Trophoblast cell (in vitro differentiated cells and primary cell): ENCODE measurements around the gene KPNB1.

Experiments
- DNase-seq, 2 donors: peaks; one replicate each; pipeline ENCODE4 v3.0.0-alpha.2; 2016
- H2AFZ ChIP-seq: 2 replicates; pipeline ENCODE4 v1.6.1; 2013; ENCODE audit warnings: low read length, moderate library complexity, mild to moderate bottlenecking; ENCODE audit not compliant: insufficient read depth, poor library complexity
- H2AK5ac ChIP-seq: 2 replicates; pipeline ENCODE4 v1.6.1; 2013; ENCODE audit warnings: mild to moderate bottlenecking, low read length
- H2BK120ac ChIP-seq: 2 replicates; pipeline ENCODE4 v1.6.1; 2013; ENCODE audit warnings: low read length, mild to moderate bottlenecking, moderate library complexity; ENCODE audit not compliant: insufficient read depth, poor library complexity
- H2BK12ac ChIP-seq: 2 replicates; pipeline ENCODE4 v1.6.1; 2013; ENCODE audit warnings: mild to moderate bottlenecking, low read length, moderate library complexity
- H2BK5ac ChIP-seq: 2 replicates; pipeline ENCODE4 v1.6.1; 2013; ENCODE audit warnings: low read length, low read depth, moderate library complexity, mild to moderate bottlenecking; ENCODE audit not compliant: poor library complexity
- H3K14ac ChIP-seq: 2 replicates; pipeline ENCODE4 v1.6.1; 2013; ENCODE audit warnings: mild to moderate bottlenecking, low read length
- H3K18ac ChIP-seq: 2 replicates; pipeline ENCODE4 v1.6.1; 2013; ENCODE audit warnings: mild to moderate bottlenecking, low read length
- H3K23ac ChIP-seq: 2 replicates; pipeline ENCODE4 v1.6.1; 2013; ENCODE audit warnings: low read length
- H3K27ac ChIP-seq: 2 replicates; pipeline ENCODE4 v1.5.1; 2013; ENCODE audit warnings: low read depth, mild to moderate bottlenecking, inconsistent platforms, low read length, moderate library complexity
- H3K27me3 ChIP-seq: 2 replicates; pipeline ENCODE4 v1.6.1; 2013; ENCODE audit warnings: inconsistent platforms, mild to moderate bottlenecking, low read length, moderate library complexity; ENCODE audit not compliant: insufficient read depth
- H3K36me3 ChIP-seq, 2 experiments: 1 replicate in 1 of 2; 2 replicates in 1 of 2; pipeline ENCODE4 v1.6.1; 2013; ENCODE audit warnings: low read length in 2 of 2, mild to moderate bottlenecking in 2 of 2, moderate library complexity in 1 of 2; ENCODE audit not compliant: insufficient read depth in 2 of 2, control insufficient read depth in 1 of 2
- H3K4ac ChIP-seq: 2 replicates; pipeline ENCODE4 v1.6.1; 2013; ENCODE audit warnings: low read depth, mild to moderate bottlenecking, low read length, moderate library complexity
- H3K4me1 ChIP-seq, 2 experiments: 1 replicate in 1 of 2; 2 replicates in 1 of 2; pipeline ENCODE4 v1.6.1; 2013; ENCODE audit warnings: low read length in 2 of 2, mild to moderate bottlenecking in 2 of 2, moderate library complexity in 1 of 2; ENCODE audit not compliant: insufficient read depth in 2 of 2, control insufficient read depth in 1 of 2
- H3K4me2 ChIP-seq: 2 replicates; pipeline ENCODE4 v1.6.1; 2013; ENCODE audit warnings: inconsistent platforms, mild to moderate bottlenecking, low read length, moderate library complexity
- H3K4me3 ChIP-seq: 2 replicates; pipeline ENCODE4 v1.5.1; 2013; ENCODE audit warnings: mild to moderate bottlenecking, low read depth, low read length, inconsistent platforms
- H3K79me1 ChIP-seq: one replicate; pipeline ENCODE4 v1.6.1; 2013; ENCODE audit warnings: low read length
- H3K79me2 ChIP-seq: 2 replicates; pipeline ENCODE4 v1.6.1; 2013; ENCODE audit warnings: low read length, mild to moderate bottlenecking; ENCODE audit not compliant: control insufficient read depth, insufficient read depth, poor library complexity
- H3K9ac ChIP-seq: 2 replicates; pipeline ENCODE4 v1.6.1; 2013; ENCODE audit warnings: mild to moderate bottlenecking, low read length
- H3K9me3 ChIP-seq: 2 replicates; pipeline ENCODE4 v1.6.1; 2013; ENCODE audit warnings: low read depth, mild to moderate bottlenecking, control low read depth, inconsistent platforms, low read length; ENCODE audit not compliant: insufficient read depth
- H4K12ac ChIP-seq: 2 replicates; pipeline ENCODE4 v1.6.1; 2013; ENCODE audit warnings: low read depth, mild to moderate bottlenecking, low read length, moderate library complexity
- H4K8ac ChIP-seq: 2 replicates; pipeline ENCODE4 v1.6.1; 2013; ENCODE audit warnings: low read depth, mild to moderate bottlenecking, low read length, moderate library complexity
- H4K91ac ChIP-seq: one replicate; pipeline ENCODE4 v1.6.1; 2013; ENCODE audit warnings: low read depth, mild to moderate bottlenecking, low read length, moderate library complexity
- whole genome bisulfite sequencing: extraction: QIAGEN DNeasy Blood & Tissue Kit; methylation state at CpG from one replicate; pipeline ENCODE4 v1.1.7; 2013; ENCODE audit warnings: missing lambda C conversion rate; ENCODE audit not compliant: insufficient read length, insufficient coverage; ENCODE audit errors: extremely low coverage; 5-methylcytosine and 5-hydroxymethylcytosine counted together

KPNB1 gene

GRCh38 chr17:47638903-47639302, 10.8 kb upstream of the KPNB1 start:
- Histone ChIP-seq H3K9me3 (no peaks in the 10 kb centered on the region), H3K4me2 (no peak overlapping the region), H3K79me1 (no peaks in the 10 kb centered on the region), H3K23ac (no peak overlapping the region), H4K91ac (no peak overlapping the region), H4K8ac (no peak overlapping the region), H3K9ac (no peak overlapping the region), H3K14ac (no peak overlapping the region), H4K12ac (no peak overlapping the region), H3K27ac (no peak overlapping the region), H3K36me3 (peaks cover 0 to 5% of the 10 kb centered on the region in 2 experiments), H3K4me3 (no peak overlapping the region), H2BK12ac (no peak overlapping the region), H3K79me2 (no peaks in the 10 kb centered on the region), H3K4ac (no peak overlapping the region), H3K27me3 (no peaks in the 10 kb centered on the region), H3K18ac (no peak overlapping the region), H3K4me1 (no peaks in the 10 kb centered on the region), H2AFZ (no peak overlapping the region), H2BK5ac (no peak overlapping the region), H2AK5ac (no peak overlapping the region), H2BK120ac (no peak overlapping the region)
- WGBS, result no CpG with 5 or more reads among the region's 5 CpGs
- no peak for DNase-seq

DNA sequence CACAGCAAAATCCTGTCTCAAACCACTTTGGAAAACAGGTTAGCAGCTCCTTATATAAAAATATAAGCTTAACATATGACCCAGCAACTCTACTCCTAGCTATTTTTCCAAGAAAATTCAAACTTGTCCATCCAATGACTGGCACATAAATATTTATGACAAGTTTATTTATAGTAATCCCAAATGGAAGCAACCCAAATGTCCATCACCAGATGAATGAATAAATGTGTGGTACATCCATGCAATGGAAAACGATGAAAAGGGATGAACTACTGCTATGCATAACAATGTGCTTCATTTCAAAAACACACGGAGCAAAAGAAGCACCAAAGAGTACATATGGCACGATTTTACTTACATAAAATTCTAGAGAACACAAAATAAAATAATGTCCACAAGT, 9.6 kb upstream of the KPNB1 start:
- no peaks in the 10 kb centered on the region for H3K79me2 ChIP-seq
- H3K36me3 ChIP-seq, result peaks cover 0 to 5% of the 10 kb centered on the region in 2 experiments
- no peak overlapping the region for H2AFZ ChIP-seq
- no peak overlapping the region for H3K9ac ChIP-seq
- H3K4me1 ChIP-seq, result no peaks in the 10 kb centered on the region
- no peak overlapping the region for H4K8ac ChIP-seq
- H3K4me3 ChIP-seq, result no peak overlapping the region
- no peak overlapping the region for H4K91ac ChIP-seq
- no peaks in the 10 kb centered on the region for H3K27me3 ChIP-seq
- H3K14ac ChIP-seq, result no peak overlapping the region
- no CpG with 5 or more reads among the region's 3 CpGs for WGBS
- no peak overlapping the region for H3K27ac ChIP-seq
- H3K79me1 ChIP-seq, result no peaks in the 10 kb centered on the region
- H2BK120ac ChIP-seq, result no peak overlapping the region
- no peak overlapping the region for H2BK5ac ChIP-seq
- H3K18ac ChIP-seq, result no peak overlapping the region
- no peaks in the 10 kb centered on the region for H3K9me3 ChIP-seq
- H4K12ac ChIP-seq, result no peak overlapping the region
- H3K4me2 ChIP-seq, result no peak overlapping the region
- no peak for DNase-seq
- H2BK12ac ChIP-seq, result no peak overlapping the region
- H3K23ac ChIP-seq, result no peak overlapping the region
- no peak overlapping the region for H3K4ac ChIP-seq
- no peak overlapping the region for H2AK5ac ChIP-seq

DNA sequence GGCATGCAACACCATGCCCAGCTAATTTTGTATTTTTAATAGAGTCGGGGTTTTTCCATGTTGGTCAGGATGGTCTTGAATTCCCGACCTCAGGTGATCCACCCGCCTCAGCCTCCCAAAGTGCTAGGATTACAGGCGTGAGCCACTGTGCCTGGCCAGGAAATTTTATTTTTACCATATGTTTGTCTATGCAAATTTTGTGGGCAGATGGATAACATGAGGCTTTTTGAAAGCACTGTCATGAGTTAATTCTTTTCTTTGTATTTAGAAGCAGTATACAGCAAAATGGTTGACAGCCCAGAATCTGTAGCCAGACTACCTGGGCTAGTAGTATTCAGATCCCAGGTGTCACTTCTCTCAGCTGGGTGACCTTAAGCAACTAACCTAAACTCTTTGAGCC, 8.5 kb upstream of the KPNB1 start:
- Histone ChIP-seq H3K27me3 (no peaks in the 10 kb centered on the region), H3K79me1 (no peaks in the 10 kb centered on the region), H2AFZ (no peak overlapping the region), H3K9ac (no peak overlapping the region), H4K91ac (no peak overlapping the region), H2BK5ac (no peak overlapping the region), H2AK5ac (no peak overlapping the region), H3K36me3 (peaks cover 0 to 5% of the 10 kb centered on the region in 2 experiments), H3K4me2 (no peak overlapping the region), H3K79me2 (no peaks in the 10 kb centered on the region), H3K4ac (no peak overlapping the region), H3K23ac (no peak overlapping the region), H2BK12ac (no peak overlapping the region), H3K18ac (no peak overlapping the region), H3K4me1 (no peaks in the 10 kb centered on the region), H4K12ac (no peak overlapping the region), H3K27ac (no peak overlapping the region), H2BK120ac (no peak overlapping the region), H3K9me3 (no peaks in the 10 kb centered on the region), H3K14ac (no peak overlapping the region), H4K8ac (no peak overlapping the region), H3K4me3 (no peak overlapping the region)
- no peak for DNase-seq
- WGBS, result no CpG with 5 or more reads among the region's 4 CpGs

DNA sequence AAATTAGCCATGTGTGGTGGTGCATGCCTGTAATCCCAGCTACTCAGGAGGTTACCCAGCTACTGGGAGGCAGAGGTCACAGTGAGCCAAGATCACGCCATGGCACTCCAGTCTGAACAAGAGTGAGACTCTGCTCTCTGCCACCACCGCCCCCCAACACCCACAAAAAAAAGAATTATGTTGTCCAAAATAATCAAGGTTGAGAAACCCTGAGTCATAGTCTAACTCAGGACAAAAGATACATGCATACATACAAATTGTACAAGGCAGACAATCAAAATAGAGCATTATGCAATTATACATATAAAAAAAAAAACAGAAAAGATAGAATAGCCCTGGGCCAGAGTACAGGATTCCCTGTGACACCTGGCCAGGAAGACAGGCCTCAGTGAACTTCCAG, 6.6 kb upstream of the KPNB1 start:
- H3K79me2 ChIP-seq, result no peaks in the 10 kb centered on the region
- no peak overlapping the region for H3K9ac ChIP-seq
- H3K4me3 ChIP-seq, result no peak overlapping the region
- no peak overlapping the region for H2AFZ ChIP-seq
- H3K23ac ChIP-seq, result no peak overlapping the region
- no peak for DNase-seq
- H3K18ac ChIP-seq, result no peak overlapping the region
- no peaks in the 10 kb centered on the region for H3K79me1 ChIP-seq
- H4K8ac ChIP-seq, result no peak overlapping the region
- no peak overlapping the region for H3K4me2 ChIP-seq
- H2BK120ac ChIP-seq, result no peak overlapping the region
- no peak overlapping the region for H3K27ac ChIP-seq
- H2AK5ac ChIP-seq, result no peak overlapping the region
- H3K9me3 ChIP-seq, result no peaks in the 10 kb centered on the region
- H4K91ac ChIP-seq, result no peak overlapping the region
- no peaks in the 10 kb centered on the region for H3K36me3 ChIP-seq
- no peak overlapping the region for H4K12ac ChIP-seq
- no peaks in the 10 kb centered on the region for H3K4me1 ChIP-seq
- H2BK12ac ChIP-seq, result no peak overlapping the region
- no CpG with 5 or more reads among the region's 2 CpGs for WGBS
- no peak overlapping the region for H2BK5ac ChIP-seq
- H3K27me3 ChIP-seq, result no peaks in the 10 kb centered on the region
- no peak overlapping the region for H3K4ac ChIP-seq
- H3K14ac ChIP-seq, result no peak overlapping the region
